ENCODE results near the gene ART4. TPM values are rescaled to one million over a fixed set of nuclear protein-coding genes. Genes with fewer than 3 reads are reported as not detected.

The ART4 gene
- polyA plus RNA-seq, 1 donor from 2014 or later = not detected

DNA sequence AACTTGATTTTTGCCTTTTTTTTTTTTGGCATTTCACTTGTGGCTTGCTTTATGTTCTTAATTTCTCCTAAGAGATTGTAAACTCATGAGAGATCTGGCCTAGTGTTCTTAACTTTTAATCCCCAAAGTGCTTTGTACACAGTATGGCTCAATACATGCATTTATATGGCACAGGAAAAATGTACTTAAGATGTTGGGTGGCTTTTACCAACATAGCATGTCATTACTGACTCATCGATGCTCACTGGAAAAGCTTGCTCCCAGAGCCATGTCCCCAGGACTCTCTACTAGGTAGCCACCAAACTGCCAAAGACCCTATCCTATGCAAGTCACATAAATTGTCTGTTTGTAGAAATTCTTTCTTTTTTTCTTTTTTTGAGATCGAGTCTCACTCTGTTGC lies 16.3 kb downstream of the ART4 start:
- no peak overlapping the region for H2AFZ ChIP-seq (ENCODE audit: low read depth, low read length)
- no peaks in the 10 kb centered on the region for H3K27me3 ChIP-seq (ENCODE audit: insufficient read depth, low read depth, low read length)
- no peaks in the 10 kb centered on the region for H3K79me2 ChIP-seq (replicated peaks; ENCODE audit: insufficient read depth, low read length)
- no peaks in the 10 kb centered on the region for H4K20me1 ChIP-seq (ENCODE audit: insufficient read depth)
- H3K4me2 ChIP-seq (ENCODE audit: low read length) = no peak overlapping the region
- no peaks in the 10 kb centered on the region for H3F3A ChIP-seq (ENCODE audit: insufficient read depth, low read length, poor library complexity, severe bottlenecking)
- no peak overlapping the region for H3K9ac ChIP-seq (ENCODE audit: low read length)
- no peak overlapping the region for H3K4me3 ChIP-seq (ENCODE audit: low read length)
- no peaks in the 10 kb centered on the region for H3K36me3 ChIP-seq (ENCODE audit: insufficient read depth, low read length)
- TF ChIP-seq POLR2AphosphoS5 (IDR thresholded peaks at IDR 0.05) (no peak), EZH2 (IDR thresholded peaks at IDR 0.05; ENCODE audit: borderline replicate concordance, insufficient read depth, low read length, poor library complexity, severe bottlenecking) (no peak), MXI1 (conservative IDR thresholded peaks at IDR 0.05; ENCODE audit: poor library complexity, severe bottlenecking) (no peak), SMC3 (conservative IDR thresholded peaks at IDR 0.05; ENCODE audit: poor library complexity) (no peak), RAD21 (conservative IDR thresholded peaks at IDR 0.05) (no peak), EP300 (conservative IDR thresholded peaks at IDR 0.05; ENCODE audit: poor library complexity, severe bottlenecking) (no peak), TAF1 (IDR thresholded peaks at IDR 0.05; ENCODE audit: low read depth) (no peak)
- TF ChIP-seq, protein P1, sequence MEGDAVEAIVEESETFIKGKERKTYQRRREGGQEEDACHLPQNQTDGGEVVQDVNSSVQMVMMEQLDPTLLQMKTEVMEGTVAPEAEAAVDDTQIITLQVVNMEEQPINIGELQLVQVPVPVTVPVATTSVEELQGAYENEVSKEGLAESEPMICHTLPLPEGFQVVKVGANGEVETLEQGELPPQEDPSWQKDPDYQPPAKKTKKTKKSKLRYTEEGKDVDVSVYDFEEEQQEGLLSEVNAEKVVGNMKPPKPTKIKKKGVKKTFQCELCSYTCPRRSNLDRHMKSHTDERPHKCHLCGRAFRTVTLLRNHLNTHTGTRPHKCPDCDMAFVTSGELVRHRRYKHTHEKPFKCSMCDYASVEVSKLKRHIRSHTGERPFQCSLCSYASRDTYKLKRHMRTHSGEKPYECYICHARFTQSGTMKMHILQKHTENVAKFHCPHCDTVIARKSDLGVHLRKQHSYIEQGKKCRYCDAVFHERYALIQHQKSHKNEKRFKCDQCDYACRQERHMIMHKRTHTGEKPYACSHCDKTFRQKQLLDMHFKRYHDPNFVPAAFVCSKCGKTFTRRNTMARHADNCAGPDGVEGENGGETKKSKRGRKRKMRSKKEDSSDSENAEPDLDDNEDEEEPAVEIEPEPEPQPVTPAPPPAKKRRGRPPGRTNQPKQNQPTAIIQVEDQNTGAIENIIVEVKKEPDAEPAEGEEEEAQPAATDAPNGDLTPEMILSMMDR (IDR thresholded peaks at IDR 0.05; ENCODE audit: poor library complexity, severe bottlenecking) = no peak
- TF ChIP-seq, protein P2, sequence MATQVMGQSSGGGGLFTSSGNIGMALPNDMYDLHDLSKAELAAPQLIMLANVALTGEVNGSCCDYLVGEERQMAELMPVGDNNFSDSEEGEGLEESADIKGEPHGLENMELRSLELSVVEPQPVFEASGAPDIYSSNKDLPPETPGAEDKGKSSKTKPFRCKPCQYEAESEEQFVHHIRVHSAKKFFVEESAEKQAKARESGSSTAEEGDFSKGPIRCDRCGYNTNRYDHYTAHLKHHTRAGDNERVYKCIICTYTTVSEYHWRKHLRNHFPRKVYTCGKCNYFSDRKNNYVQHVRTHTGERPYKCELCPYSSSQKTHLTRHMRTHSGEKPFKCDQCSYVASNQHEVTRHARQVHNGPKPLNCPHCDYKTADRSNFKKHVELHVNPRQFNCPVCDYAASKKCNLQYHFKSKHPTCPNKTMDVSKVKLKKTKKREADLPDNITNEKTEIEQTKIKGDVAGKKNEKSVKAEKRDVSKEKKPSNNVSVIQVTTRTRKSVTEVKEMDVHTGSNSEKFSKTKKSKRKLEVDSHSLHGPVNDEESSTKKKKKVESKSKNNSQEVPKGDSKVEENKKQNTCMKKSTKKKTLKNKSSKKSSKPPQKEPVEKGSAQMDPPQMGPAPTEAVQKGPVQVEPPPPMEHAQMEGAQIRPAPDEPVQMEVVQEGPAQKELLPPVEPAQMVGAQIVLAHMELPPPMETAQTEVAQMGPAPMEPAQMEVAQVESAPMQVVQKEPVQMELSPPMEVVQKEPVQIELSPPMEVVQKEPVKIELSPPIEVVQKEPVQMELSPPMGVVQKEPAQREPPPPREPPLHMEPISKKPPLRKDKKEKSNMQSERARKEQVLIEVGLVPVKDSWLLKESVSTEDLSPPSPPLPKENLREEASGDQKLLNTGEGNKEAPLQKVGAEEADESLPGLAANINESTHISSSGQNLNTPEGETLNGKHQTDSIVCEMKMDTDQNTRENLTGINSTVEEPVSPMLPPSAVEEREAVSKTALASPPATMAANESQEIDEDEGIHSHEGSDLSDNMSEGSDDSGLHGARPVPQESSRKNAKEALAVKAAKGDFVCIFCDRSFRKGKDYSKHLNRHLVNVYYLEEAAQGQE (IDR thresholded peaks at IDR 0.05; ENCODE audit: borderline replicate concordance) = no peak
- no peaks in the 10 kb centered on the region for H3K9me3 ChIP-seq (ENCODE audit: low read length)
- H3K9me2 ChIP-seq (ENCODE audit: insufficient read depth, low read length) = no peaks in the 10 kb centered on the region
- no peak overlapping the region for H3K27ac ChIP-seq (ENCODE audit: low read length)

DNA sequence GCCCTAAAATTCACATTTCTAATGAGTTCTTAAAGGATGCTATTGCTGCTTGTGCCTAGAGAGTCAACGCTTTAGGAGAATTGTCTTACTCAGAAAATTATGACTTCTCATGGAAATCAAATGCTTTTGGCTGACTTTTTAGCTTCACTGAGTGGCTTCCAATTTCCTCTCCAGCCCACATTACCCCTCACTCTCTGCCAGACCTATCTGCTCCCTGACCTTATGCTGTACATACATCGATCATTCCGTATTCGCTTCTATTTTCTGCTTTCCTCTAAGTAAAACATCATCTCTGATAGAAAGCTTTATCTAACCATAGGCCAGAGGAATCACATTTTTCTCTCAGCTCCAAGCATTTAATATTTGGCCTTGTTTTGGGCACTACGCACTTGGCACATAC lies 16.8 kb downstream of the ART4 start:
- Histone ChIP-seq H3K79me2 (replicated peaks; ENCODE audit: insufficient read depth, low read length) (no peaks in the 10 kb centered on the region), H3K27ac (ENCODE audit: low read length) (no peak overlapping the region), H3K9me3 (ENCODE audit: low read length) (no peaks in the 10 kb centered on the region), H3K27me3 (ENCODE audit: insufficient read depth, low read depth, low read length) (no peaks in the 10 kb centered on the region), H4K20me1 (ENCODE audit: insufficient read depth) (no peaks in the 10 kb centered on the region), H3K36me3 (ENCODE audit: insufficient read depth, low read length) (no peaks in the 10 kb centered on the region), H3K9ac (ENCODE audit: low read length) (no peak overlapping the region), H3K4me3 (ENCODE audit: low read length) (no peak overlapping the region), H2AFZ (ENCODE audit: low read depth, low read length) (no peak overlapping the region), H3K9me2 (ENCODE audit: insufficient read depth, low read length) (no peaks in the 10 kb centered on the region), H3F3A (ENCODE audit: insufficient read depth, low read length, poor library complexity, severe bottlenecking) (no peaks in the 10 kb centered on the region), H3K4me2 (ENCODE audit: low read length) (no peak overlapping the region)
- TF ChIP-seq POLR2AphosphoS5 (IDR thresholded peaks at IDR 0.05) = no peak
- TF ChIP-seq, protein P1 (IDR thresholded peaks at IDR 0.05; ENCODE audit: poor library complexity, severe bottlenecking) = no peak
- TF ChIP-seq EZH2 (IDR thresholded peaks at IDR 0.05; ENCODE audit: borderline replicate concordance, insufficient read depth, low read length, poor library complexity, severe bottlenecking) = no peak
- no peak for TF ChIP-seq SMC3 (conservative IDR thresholded peaks at IDR 0.05; ENCODE audit: poor library complexity)
- no peak for TF ChIP-seq MXI1 (conservative IDR thresholded peaks at IDR 0.05; ENCODE audit: poor library complexity, severe bottlenecking)

All from neural cell (in vitro differentiated cells).